Erythroblast (primary cell): ENCODE data around the gene BMI1.

ENCODE experiments used
- GATA1 ChIP-seq: IDR thresholded peaks from 2 replicates; pipeline ENCODE4 v1.6.1; 2011; ENCODE audit warnings: low read depth, mild to moderate bottlenecking, control low read depth, low read length, moderate library complexity
- POLR2A ChIP-seq: IDR thresholded peaks from 2 replicates; pipeline ENCODE4 v1.6.1; 2011; ENCODE audit warnings: mild to moderate bottlenecking, low read length

DNA sequence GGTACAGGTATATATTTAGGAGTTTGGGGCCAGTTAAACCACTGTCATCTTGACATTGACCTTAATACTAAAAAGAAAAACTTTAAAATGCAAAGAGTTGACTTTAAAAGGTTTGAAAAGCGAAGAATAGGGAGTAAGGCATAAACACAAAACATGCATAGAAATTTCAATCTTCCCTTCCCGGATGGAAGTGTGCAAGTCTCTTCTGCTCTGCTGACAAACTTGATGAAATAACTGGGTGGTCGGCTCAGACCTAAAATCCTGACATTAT, 21.0 kb downstream of the BMI1 start:
- TF ChIP-seq POLR2A: no peak
- no peak for TF ChIP-seq GATA1
